ENCODE results near the gene CTU2.

The CTU2 gene

GRCh38 chr16:88749358-88749757 lies 43.1 kb downstream of the CTU2 start:
- no peak for TF ChIP-seq CTCF (IDR thresholded peaks at IDR 0.05)

DNA sequence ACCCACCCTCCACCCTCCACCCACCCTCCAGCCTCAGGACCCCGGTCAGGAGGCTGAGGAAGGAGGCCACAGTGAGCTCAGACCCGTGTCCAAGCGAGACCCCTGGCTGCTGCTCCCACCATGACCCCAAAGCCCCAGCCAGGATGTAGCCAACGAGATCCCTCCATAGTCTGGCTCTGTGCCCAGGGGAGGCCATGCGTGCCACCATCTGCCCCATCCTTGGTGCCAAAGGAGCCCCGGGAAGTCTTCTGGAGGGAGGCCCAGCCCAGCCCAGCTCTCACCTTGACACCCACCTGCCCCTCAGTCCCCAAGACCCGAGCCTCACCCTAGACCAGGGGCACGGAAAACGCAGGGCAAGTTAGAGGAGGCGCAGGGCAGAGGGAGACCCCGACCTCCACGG lies 44.6 kb downstream of the CTU2 start:
- no peak for TF ChIP-seq CTCF (IDR thresholded peaks at IDR 0.05)

DNA sequence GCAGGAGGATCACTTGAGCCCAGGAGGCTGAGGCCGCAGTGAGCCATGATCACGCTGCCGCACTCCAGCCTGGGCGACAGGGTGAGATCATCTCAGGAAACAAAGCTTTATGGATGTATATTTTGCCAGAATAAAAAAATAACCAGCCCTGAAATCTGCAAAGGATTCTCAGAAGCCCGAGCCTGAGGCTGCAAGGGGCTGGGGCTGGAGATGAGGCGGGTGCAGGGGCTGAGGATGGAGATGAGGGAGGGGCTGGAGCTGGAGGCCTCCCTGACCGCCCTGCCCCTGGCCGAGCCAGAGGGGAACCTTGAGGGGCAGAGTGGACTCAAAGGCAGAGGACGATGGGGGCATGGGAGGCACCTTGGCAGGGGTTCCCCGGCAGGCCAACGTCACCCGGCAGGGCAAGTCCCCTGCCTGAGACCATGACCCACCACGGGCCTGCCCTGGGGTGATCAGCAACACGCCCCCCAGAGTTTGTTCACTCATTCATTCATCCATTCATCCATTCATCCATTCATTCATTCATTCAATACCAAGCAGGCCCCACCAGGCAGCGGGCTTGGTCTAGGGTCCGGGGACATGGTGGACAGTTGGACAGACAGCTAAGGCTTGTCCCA lies 46.2 kb downstream of the CTU2 start:
- TF ChIP-seq CTCF (IDR thresholded peaks at IDR 0.05), result no peak

GRCh38 chr16:88753191-88753590 lies 46.9 kb downstream of the CTU2 start:
- no peak for TF ChIP-seq CTCF (IDR thresholded peaks at IDR 0.05)

DNA sequence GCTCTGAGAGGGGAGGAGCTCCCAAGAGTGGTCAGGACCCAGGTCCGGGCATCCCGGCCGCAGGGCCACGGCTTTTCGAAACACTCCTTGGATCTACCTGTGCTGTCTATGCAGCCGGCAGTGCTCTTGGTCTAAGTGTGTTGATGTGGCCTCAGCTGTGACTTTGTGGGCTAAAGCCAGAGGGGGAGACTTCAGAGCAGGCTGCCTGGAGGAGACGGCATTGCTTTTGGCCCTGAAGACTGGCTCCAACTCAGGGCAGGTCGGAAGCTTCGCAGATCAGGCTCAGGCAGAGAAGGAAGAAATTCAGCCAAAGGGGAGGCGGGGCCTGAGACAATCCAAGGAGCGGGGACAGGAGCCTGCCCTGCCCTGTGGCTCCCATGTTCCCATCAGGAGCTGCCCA lies 47.3 kb downstream of the CTU2 start:
- TF ChIP-seq CTCF (IDR thresholded peaks at IDR 0.05), result no peak

- no peak for TF ChIP-seq CTCF (IDR thresholded peaks at IDR 0.05)
Measured at GRCh38 chr16:88754109-88754911, 48.0 kb downstream of the CTU2 start.

DNA sequence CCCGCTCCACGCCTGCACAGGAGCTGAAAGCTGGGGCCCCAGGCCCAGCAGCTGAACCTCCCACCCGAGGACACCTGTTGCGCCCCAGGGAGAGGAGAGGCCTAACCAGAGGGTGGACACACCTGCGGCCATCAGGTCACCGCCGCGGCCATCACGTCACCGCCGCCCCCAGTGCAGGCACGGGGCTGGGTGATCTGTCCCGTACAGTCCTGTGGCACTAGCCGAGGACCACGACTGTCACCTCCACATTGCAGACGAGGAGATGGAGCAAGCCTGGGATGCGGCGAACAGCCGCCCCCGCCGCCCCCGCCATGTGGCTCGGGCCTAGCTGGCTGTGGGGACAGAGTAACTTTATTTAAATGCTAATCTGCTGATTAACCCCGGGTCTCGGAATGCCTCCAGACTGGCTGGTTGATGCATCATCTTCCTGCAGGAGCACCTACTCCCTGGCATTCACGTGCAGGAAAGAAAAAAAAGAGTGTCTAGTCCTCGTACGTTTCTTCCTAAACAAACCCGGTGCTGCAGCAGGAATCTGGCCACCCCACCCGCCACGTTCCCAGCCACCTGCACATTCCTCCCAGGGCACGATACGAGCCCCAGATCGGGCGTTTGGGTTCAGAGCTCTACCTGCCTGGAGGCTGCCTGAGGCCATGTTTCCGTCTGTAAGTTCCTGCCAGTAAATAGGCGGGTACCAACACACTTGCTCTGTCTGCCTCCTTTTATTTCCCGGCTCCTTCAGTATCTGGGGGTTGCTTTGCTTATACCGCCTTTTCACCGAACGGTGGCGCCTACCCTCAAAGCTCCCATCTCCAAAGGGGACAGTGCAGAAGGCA lies 48.8 kb downstream of the CTU2 start:
- 0 out of 2 replicates have a peak, but pooled peaks have one; percentile 15 for TF ChIP-seq CTCF (IDR thresholded peaks at IDR 0.05)
